Fibroblast of upper back skin (primary cell): Measurements from ENCODE around the gene FAM90A26.
"Not testable (repeated sequence)": the region's sequence is repeated elsewhere in the genome, so short reads cannot be mapped to it uniquely, and the experiment has no call there.

ENCODE experiments used
- DNase-seq: peaks from one replicate; pipeline ENCODE4 v3.0.0-alpha.2; 2013

FAM90A26 gene

GRCh38 chr4:9169791-9170459, at the start of gene FAM90A26:
FAM90A26 (plus strand) TSS chr4:9170409; CDS start chr4:9173173, 2,764 bp downstream.
- DNase-seq = not testable (repeated sequence)

GRCh38 chr4:9122711-9123110, 47.5 kb upstream of the FAM90A26 start:
- not testable (repeated sequence) for DNase-seq

- DNase-seq = peak; percentile 70
Measured at GRCh38 chr4:9123572-9124007, 46.6 kb upstream of the FAM90A26 start.

- not testable (repeated sequence) for DNase-seq
Measured at GRCh38 chr4:9125601-9126161, 44.5 kb upstream of the FAM90A26 start.

- DNase-seq = peak; percentile 80
Measured at GRCh38 chr4:9131420-9131819, 38.8 kb upstream of the FAM90A26 start.

- DNase-seq = not testable (repeated sequence)
Measured at GRCh38 chr4:9132849-9133248, 37.4 kb upstream of the FAM90A26 start.

GRCh38 chr4:9134011-9134410, 36.2 kb upstream of the FAM90A26 start:
- DNase-seq = not testable (repeated sequence)

- peak; percentile 15 for DNase-seq
Measured at GRCh38 chr4:9134556-9134955, 35.7 kb upstream of the FAM90A26 start.

- not testable (repeated sequence) for DNase-seq
Measured at GRCh38 chr4:9141050-9141449, 29.2 kb upstream of the FAM90A26 start.

GRCh38 chr4:9142786-9143185, 27.4 kb upstream of the FAM90A26 start:
- not testable (repeated sequence) for DNase-seq

- no peak for DNase-seq
Measured at GRCh38 chr4:9143421-9144080, 26.7 kb upstream of the FAM90A26 start.

GRCh38 chr4:9146967-9147366, 23.2 kb upstream of the FAM90A26 start:
- DNase-seq = no peak

- DNase-seq = not testable (repeated sequence)
Measured at GRCh38 chr4:9147368-9147767, 22.8 kb upstream of the FAM90A26 start.

- DNase-seq = peak; percentile 51
Measured at GRCh38 chr4:9148611-9149409, 21.4 kb upstream of the FAM90A26 start.

GRCh38 chr4:9151809-9152179, 18.4 kb upstream of the FAM90A26 start:
- not testable (repeated sequence) for DNase-seq

GRCh38 chr4:9152180-9153007, 17.8 kb upstream of the FAM90A26 start:
- peak; percentile 97 for DNase-seq

- peak; percentile 98 for DNase-seq
Measured at GRCh38 chr4:9153008-9153570, 17.1 kb upstream of the FAM90A26 start.

- DNase-seq = peak; percentile 87
Measured at GRCh38 chr4:9153571-9154157, 16.5 kb upstream of the FAM90A26 start.

- not testable (repeated sequence) for DNase-seq
Measured at GRCh38 chr4:9155101-9155886, 14.9 kb upstream of the FAM90A26 start.

GRCh38 chr4:9158392-9158791, 11.8 kb upstream of the FAM90A26 start:
- DNase-seq = peak; percentile 21

- not testable (repeated sequence) for DNase-seq
Measured at GRCh38 chr4:9160046-9160445, 10.2 kb upstream of the FAM90A26 start.
